Spinal cord (tissue), 10 donors: ENCODE data around the gene DNAJC5. TPM values are rescaled to one million over a fixed set of nuclear protein-coding genes. Genes with fewer than 3 reads are reported as not detected.
"Not testable (repeated sequence)": the region's sequence is repeated elsewhere in the genome, so short reads cannot be mapped to it uniquely, and the experiment has no call there.

Experiments used
- DNase-seq, 6 donors: peaks; one replicate each; pipeline versions ENCODE4 v3.0.0 to v3.0.0-alpha.2; 2013 to 2015; ENCODE audit warnings: low spot score in 6 of 6, low read depth in 4 of 6
- H3K27ac ChIP-seq: one replicate; pipeline ENCODE4 v1.5.1; 2013; ENCODE audit warnings: low read depth, low read length, control low read depth
- H3K27me3 ChIP-seq: one replicate; pipeline ENCODE4 v1.6.1; 2013; ENCODE audit warnings: low read length; ENCODE audit not compliant: control insufficient read depth, insufficient read depth
- H3K36me3 ChIP-seq: one replicate; pipeline ENCODE4 v1.6.1; 2013; ENCODE audit warnings: low read length; ENCODE audit not compliant: control insufficient read depth, insufficient read depth
- H3K4me1 ChIP-seq: one replicate; pipeline ENCODE4 v1.6.1; 2013; ENCODE audit warnings: low read length; ENCODE audit not compliant: control insufficient read depth, insufficient read depth
- H3K4me3 ChIP-seq: one replicate; pipeline ENCODE4 v1.5.1; 2013; ENCODE audit warnings: low read depth, low read length, control low read depth
- H3K9me3 ChIP-seq: one replicate; pipeline ENCODE4 v1.6.1; 2013; ENCODE audit warnings: low read length; ENCODE audit not compliant: control insufficient read depth, insufficient read depth
- WGBS: methylation state at CpG from one replicate; pipeline ENCODE4 v1.1.5; 2013; ENCODE audit warnings: missing lambda C conversion rate; ENCODE audit not compliant: insufficient coverage; 5-methylcytosine and 5-hydroxymethylcytosine counted together
- long read RNA-seq, 4 donors: transcript quantifications; one replicate each; lab custom pipeline, GENCODE V29; 2026
- polyA plus RNA-seq, 2 donors: library from polyadenylated mRNA; unstranded; fragments of 120-200 nt; gene quantifications; one replicate each; pipeline ENCODE4 v1.2.1, GENCODE V29; 2013; ENCODE audit not compliant: insufficient read length in 2 of 2
- total RNA-seq, 2 donors: library from RNA; depleted of rRNA in 1 of 2; stranded (reverse); fragments of 120-200 nt in 1 of 2; fragments of >200 nt in 1 of 2; gene quantifications; one replicate each; pipeline versions ENCODE4 v1.2.3 to v1.2.4, GENCODE V29; 2013 to 2014
- donor health status: healthy.

Gene DNAJC5, protein sequence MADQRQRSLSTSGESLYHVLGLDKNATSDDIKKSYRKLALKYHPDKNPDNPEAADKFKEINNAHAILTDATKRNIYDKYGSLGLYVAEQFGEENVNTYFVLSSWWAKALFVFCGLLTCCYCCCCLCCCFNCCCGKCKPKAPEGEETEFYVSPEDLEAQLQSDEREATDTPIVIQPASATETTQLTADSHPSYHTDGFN
- total RNA-seq, result 10 to 100 TPM; 59.4 to 80.6 TPM
- polyA plus RNA-seq, result 100 to 1,000 TPM; 109 to 112 TPM
- long read RNA-seq, donor 1, full-length matches to known transcripts, result 41 of 211 reads
- long read RNA-seq, donor 1, partial matches to known transcripts, result 157 of 211 reads
- long read RNA-seq, donor 1, other reads (novel, unspliced or antisense), result 13 of 211 reads
- long read RNA-seq, donor 2, full-length matches to known transcripts, result 23 of 23 reads
- long read RNA-seq, donor 2, partial matches to known transcripts, result 0 of 23 reads
- long read RNA-seq, donor 2, other reads (novel, unspliced or antisense), result 0 of 23 reads
- long read RNA-seq, donor 3, full-length matches to known transcripts, result 38 of 43 reads
- long read RNA-seq, donor 3, partial matches to known transcripts, result 5 of 43 reads
- long read RNA-seq, donor 3, other reads (novel, unspliced or antisense), result 0 of 43 reads
- long read RNA-seq, donor 4, full-length matches to known transcripts, result 10 of 125 reads
- long read RNA-seq, donor 4, partial matches to known transcripts, result 100 of 125 reads
- long read RNA-seq, donor 4, other reads (novel, unspliced or antisense), result 15 of 125 reads

DNA sequence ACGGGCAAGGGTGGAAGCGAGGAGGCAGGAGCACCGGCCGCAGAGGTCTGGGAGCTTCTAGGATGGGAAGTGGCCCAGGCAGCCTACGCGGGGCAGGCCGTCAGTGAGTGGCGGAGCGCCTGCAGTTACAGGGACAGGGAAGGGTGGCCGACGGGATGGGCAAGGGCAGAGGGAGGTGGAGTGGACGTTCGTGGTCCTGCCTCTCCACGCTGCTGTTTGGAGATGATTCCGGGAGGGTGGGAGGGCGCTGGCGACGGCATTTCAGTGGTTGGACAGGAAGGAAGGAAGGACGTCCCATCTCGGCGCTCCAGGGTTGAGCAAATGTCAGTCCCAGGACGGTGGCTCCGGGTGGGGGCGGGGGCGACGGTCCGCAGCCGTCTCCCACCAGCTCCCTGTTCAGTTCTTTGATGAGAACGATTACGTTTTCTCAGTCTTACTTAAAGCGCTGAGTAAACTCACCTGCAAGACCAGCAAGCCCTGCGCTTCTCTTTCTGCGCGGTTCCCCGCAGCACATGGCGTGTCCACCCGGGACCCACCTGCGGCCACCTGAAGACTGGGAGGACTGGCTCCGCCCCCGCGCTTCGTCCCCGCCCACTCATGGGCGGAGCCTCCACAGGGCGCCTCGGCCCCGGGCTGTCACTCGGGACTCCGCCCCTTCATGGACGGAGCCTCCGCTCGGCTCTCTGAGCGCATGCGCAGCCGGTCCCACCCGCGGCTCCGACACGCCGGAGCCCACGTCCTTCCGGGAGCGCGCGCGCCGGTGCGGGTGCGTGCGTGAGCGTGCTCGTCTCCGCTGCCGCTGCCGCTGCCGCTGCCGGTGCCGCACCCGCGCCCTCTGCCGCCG, at the start of gene DNAJC5:
Gene DNAJC5 (plus strand): TSS at position 769 of the 844 bp plus-strand sequence. CDS start 33,220 bp downstream, outside the sequence.
- under 1% methylated on average over 82 of the region's 82 CpGs for WGBS
- H3K27me3 ChIP-seq, result no peaks in the 10 kb centered on the region
- H3K4me1 ChIP-seq, result peaks cover 27% of the 10 kb centered on the region
- peak within 1 kb of the TSS; percentile 61 for H3K27ac ChIP-seq
- H3K36me3 ChIP-seq, result peaks cover 19% of the 10 kb centered on the region
- peak within 1 kb of the TSS; percentile 68 for H3K4me3 ChIP-seq
- DNase-seq, result peak; percentile 80 to 99 (median 94)
- no peaks in the 10 kb centered on the region for H3K9me3 ChIP-seq

DNA sequence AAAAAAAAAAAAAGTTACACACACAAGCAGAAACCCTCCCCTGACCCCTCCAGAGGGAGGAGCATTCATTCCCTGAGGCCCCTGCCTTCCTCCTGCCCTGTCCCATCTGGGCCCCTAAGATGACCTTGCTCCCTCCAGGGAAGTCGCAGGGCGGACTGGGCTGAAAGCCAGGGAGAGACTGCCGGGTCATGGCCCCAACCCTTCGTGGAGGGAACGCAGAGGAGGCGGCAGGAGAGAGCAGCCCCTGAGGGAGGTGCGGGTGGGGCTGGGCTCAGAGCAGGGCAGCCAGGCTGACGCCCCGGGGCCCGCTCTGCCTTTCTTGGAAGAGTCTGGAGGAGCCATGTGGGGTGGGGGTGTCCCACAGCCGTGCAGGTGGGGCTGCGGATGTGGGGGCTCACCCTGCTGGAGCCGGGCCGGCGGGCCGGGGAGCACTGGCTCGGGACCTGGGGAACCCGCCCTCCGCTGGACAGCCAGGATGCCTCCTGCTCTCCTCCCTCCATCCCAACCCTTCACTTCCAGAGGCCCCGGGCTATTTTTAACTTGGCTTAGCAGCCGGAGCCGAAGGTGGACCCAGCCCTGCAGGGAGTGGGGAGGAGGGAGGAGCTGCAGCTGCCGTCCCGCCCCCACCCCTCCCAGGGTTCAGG, 48.7 kb upstream of the DNAJC5 start:
- peak in 1 of 6 donors; percentile 62 for DNase-seq
- no peaks in the 10 kb centered on the region for H3K9me3 ChIP-seq
- no peak overlapping the region for H3K4me3 ChIP-seq
- peaks cover 27% of the 10 kb centered on the region for H3K4me1 ChIP-seq
- 8% methylated on average over 10 of the region's 24 CpGs for WGBS
- H3K36me3 ChIP-seq, result no peaks in the 10 kb centered on the region
- peak overlapping the region; percentile 73 for H3K27ac ChIP-seq
- H3K27me3 ChIP-seq, result peaks cover 17% of the 10 kb centered on the region

DNA sequence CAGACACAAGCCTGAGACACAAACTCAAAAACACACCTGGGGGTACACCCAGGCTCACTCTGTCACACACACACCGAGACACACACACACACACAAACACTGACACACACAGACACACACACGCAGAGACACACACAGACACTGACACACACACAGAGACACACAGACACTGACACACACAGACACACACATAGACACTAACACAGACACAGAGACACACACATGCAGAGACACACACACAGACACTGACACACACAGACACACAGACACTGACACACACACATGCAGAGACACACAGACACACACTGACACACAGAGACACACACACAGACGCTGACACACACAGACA, 48.1 kb upstream of the DNAJC5 start:
- Histone ChIP-seq H3K4me1 (peaks cover 27% of the 10 kb centered on the region), H3K36me3 (no peaks in the 10 kb centered on the region), H3K27ac (peak overlapping the region; percentile 73), H3K9me3 (no peaks in the 10 kb centered on the region), H3K4me3 (no peak overlapping the region), H3K27me3 (peaks cover 17% of the 10 kb centered on the region)
- 41% methylated on average over 3 of the region's 3 CpGs for WGBS
- no peak for DNase-seq

DNA sequence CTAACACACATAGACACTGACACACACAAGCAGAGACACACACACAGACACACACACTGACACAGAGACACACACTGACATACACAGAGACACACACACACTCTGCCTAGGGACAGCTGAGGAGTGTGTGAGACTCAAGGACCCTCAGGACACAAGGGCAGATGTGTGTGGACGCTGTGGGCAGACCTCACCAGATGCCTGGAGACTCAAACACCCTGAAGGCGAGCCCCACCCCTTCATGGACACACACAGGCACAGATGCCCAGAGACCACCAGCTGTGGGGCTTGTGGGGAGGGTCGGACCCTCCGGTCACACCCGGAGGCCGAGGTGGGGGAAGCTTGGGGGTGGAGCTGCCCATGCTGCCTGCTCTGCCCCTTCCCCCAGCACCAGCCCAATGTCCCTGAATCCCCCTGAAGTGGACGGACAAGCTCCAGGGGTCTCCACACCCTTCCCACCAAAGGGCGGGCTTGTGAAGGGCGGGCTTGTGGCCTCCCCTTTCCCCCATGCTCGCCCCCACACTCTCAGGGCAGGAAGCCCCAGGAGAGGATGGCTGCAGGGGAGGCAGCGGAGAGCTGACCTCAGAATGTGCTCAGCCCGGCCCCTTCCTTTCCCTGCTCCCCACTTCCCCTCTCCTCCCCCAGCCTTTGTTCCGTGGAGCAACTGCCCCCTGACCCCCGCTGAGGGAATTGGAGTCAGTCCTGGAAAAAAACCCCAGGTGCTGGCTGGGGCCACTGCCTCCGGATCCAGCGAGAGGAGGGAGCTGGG, 47.5 kb upstream of the DNAJC5 start:
- H3K4me1 ChIP-seq, result peaks cover 27% of the 10 kb centered on the region
- peaks cover 17% of the 10 kb centered on the region for H3K27me3 ChIP-seq
- H3K9me3 ChIP-seq, result no peaks in the 10 kb centered on the region
- H3K4me3 ChIP-seq, result no peak overlapping the region
- H3K36me3 ChIP-seq, result no peaks in the 10 kb centered on the region
- peak in 1 of 6 donors; percentile 50 for DNase-seq
- peak overlapping the region; percentile 67 for H3K27ac ChIP-seq
- 37% methylated on average over 3 of the region's 16 CpGs for WGBS

DNA sequence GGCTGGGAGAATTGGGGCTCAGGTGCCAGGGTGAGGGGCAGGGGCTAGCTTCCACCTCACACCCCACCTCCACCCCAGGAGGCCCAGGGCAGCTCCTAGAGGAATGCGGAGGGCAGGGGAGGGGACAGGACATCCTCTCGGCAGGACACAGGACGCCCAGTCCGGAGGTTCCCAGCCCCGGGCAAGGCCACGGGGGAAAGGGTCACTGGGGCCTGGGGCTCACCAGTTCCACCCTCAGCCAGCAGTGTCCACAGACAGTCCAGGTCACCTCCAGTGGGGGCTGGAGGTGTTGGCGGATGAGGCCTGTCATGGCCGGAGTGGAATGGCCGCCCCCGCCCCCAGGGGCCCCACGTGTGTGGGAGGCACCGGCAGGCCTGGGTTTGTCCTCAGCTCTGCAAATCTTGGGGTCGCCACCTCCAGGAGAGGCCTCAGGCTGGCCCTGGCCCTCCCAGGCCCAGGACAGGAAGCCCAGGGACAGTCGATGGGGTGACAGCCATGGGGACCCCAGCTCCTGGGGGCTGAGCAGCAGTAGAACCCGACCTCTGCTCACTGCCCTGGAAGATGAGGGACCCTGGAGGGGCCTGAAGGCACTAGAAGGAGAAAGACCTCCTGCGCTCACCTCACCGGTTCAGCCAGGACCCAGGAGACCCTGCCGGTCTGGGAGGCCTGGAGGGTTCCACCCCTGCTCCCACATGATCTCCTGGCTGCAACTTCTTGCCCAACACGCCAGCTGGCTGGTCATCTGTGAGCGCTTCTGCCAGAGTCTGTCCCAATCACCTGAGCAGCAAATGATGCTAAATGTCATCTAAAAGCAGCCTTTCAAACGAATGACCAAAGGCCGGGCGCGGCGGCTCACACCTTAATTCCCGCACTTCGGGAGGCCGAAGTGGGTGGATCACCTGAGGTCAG, 46.7 kb upstream of the DNAJC5 start:
- no peak for DNase-seq
- Histone ChIP-seq H3K9me3 (no peaks in the 10 kb centered on the region), H3K4me1 (peaks cover 27% of the 10 kb centered on the region), H3K4me3 (no peak overlapping the region), H3K36me3 (no peaks in the 10 kb centered on the region), H3K27me3 (peaks cover 17% of the 10 kb centered on the region), H3K27ac (peak overlapping the region; percentile 67)
- WGBS, result 65% methylated on average over 27 of the region's 28 CpGs

DNA sequence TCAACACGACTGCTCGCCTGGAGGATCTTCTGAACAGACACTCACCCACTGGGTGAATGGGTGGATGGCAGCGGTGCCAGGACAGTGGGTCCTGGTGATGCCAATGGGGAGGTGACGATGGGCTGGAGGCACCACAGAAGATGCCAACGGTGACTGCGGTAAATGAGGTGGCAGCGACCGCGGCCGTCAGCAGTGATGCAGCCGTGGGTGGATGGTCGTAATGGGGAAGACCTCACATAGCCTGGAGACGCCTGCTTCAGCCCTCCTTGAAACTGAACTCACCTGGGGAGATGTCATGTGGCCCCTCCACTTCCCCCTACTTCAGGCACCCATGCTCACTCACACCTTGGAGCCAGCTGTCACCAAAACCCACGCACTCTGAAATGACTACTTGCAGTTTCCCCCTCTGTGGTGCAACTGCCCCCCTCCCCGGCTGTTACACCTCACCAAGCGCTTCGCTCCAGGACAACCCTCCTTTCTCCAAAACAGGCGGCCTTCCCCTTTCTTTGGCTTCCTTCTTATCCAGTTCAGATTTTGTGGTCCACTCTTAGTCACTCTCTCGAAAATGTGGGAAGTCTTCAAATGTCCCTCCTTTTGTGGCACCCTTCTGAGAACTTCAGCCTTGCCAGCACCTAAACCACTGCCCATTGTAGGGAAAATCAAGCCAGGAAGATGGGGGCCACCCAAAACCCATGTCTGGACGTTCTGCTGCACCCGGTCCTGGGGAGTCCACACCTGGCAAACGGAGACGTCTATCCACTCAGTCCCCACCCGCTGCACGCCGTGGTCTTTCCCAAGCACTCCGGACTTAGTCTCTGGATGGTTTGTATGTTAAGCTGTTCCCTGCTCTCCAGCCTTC, 44.0 kb upstream of the DNAJC5 start:
- WGBS, result 86% methylated on average over 21 of the region's 27 CpGs
- Histone ChIP-seq H3K36me3 (no peaks in the 10 kb centered on the region), H3K27ac (no peak overlapping the region), H3K4me1 (peaks cover 48% of the 10 kb centered on the region), H3K27me3 (peaks cover 36% of the 10 kb centered on the region), H3K4me3 (no peak overlapping the region), H3K9me3 (no peaks in the 10 kb centered on the region)
- no peak for DNase-seq

DNA sequence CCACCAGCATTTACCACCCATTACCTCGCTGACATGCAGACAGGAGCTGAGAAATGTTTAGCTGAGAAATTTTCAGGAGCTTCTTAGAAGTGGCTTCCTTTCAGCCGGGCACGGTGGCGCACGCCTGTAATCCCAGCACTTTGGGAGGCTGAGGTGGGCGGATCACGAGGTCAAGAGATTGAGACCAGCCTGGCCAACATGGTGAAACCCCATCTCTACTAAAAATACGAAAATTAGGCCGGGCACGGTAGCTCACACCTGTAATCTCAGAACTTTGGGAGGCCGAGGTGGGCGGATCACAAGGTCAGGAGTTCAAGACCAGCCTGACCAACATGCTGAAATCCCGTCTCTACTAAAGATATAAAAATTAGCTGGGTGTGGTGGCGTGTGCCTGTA, 43.4 kb upstream of the DNAJC5 start:
- H3K9me3 ChIP-seq, DNase-seq, H3K4me3 ChIP-seq, H3K27ac ChIP-seq, H3K36me3 ChIP-seq: not testable (repeated sequence)
- WGBS, result 97% methylated on average over 8 of the region's 14 CpGs
- peaks cover 37% of the 10 kb centered on the region for H3K27me3 ChIP-seq
- H3K4me1 ChIP-seq, result peaks cover 46% of the 10 kb centered on the region
